HUES64 (cell line): ENCODE data around the gene SLC7A10.
"Not testable (repeated sequence)": the region's sequence is repeated elsewhere in the genome, so short reads cannot be mapped to it uniquely, and the experiment has no call there.

Experiments
- H3K27ac ChIP-seq: 2 replicates; pipeline ENCODE4 v1.7.0; 2013; ENCODE audit warnings: low read depth, low read length, inconsistent platforms
- H3K27me3 ChIP-seq: 2 replicates; pipeline ENCODE4 v1.6.1; 2013; ENCODE audit warnings: mild to moderate bottlenecking, low read length; ENCODE audit not compliant: insufficient read depth
- H3K36me3 ChIP-seq: 2 replicates; pipeline ENCODE4 v1.6.1; 2013; ENCODE audit warnings: mild to moderate bottlenecking, low read length; ENCODE audit not compliant: insufficient read depth
- H3K4me1 ChIP-seq: 2 replicates; pipeline ENCODE4 v1.6.1; 2013; ENCODE audit warnings: mild to moderate bottlenecking, low read length, moderate library complexity; ENCODE audit not compliant: insufficient read depth
- H3K4me3 ChIP-seq: 2 replicates; pipeline ENCODE4 v1.5.1; 2013; ENCODE audit warnings: mild to moderate bottlenecking, low read length, moderate library complexity
- H3K9ac ChIP-seq: 2 replicates; pipeline ENCODE4 v1.6.1; 2013; ENCODE audit warnings: mild to moderate bottlenecking, low read depth, low read length
- H3K9me3 ChIP-seq: 2 replicates; pipeline ENCODE4 v1.6.1; 2013; ENCODE audit warnings: low read depth, low read length; ENCODE audit not compliant: insufficient read depth
- WGBS: fragments of 150-250, 120-280 bp; methylation state at CpG from one replicate; pipeline ENCODE4 v1.1.7; 2013; ENCODE audit warnings: missing lambda C conversion rate; 5-methylcytosine and 5-hydroxymethylcytosine counted together

The SLC7A10 gene

GRCh38 chr19:33167438-33167837, 58.2 kb downstream of the SLC7A10 start:
- Histone ChIP-seq H3K27ac (no peak overlapping the region), H3K4me3 (no peak overlapping the region), H3K9me3 (peaks cover 3% of the 10 kb centered on the region; the same call in 1 of the 2 replicates), H3K27me3 (no peaks in the 10 kb centered on the region), H3K4me1 (no peaks in the 10 kb centered on the region), H3K9ac (no peak overlapping the region), H3K36me3 (no peaks in the 10 kb centered on the region)
- WGBS = 100% methylated on average over 1 of the region's 1 CpG

DNA sequence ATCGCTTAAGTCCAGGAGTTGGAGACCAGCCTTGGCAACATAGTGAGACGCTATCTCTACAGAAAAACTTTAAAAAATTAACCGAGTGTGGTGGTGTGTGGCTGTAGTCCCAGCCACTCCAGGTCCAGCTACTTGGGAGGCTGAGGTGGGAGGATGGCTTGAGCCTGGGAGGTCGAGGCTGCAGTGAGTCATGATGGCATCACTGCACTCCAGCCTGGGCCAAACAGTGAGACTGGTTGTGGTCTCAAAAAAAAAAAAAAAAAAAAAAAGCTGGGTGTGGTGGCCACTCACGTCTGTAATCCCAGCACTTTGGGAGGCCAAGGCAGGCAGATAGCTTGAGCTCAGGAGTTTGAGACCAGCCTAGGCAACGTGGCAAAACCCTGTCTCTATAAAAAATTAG, 59.6 kb downstream of the SLC7A10 start:
- 74% methylated on average over 6 of the region's 6 CpGs for WGBS
- H3K4me3 ChIP-seq, H3K36me3 ChIP-seq, H3K4me1 ChIP-seq, H3K9ac ChIP-seq, H3K27ac ChIP-seq, H3K9me3 ChIP-seq, H3K27me3 ChIP-seq: not testable (repeated sequence)

DNA sequence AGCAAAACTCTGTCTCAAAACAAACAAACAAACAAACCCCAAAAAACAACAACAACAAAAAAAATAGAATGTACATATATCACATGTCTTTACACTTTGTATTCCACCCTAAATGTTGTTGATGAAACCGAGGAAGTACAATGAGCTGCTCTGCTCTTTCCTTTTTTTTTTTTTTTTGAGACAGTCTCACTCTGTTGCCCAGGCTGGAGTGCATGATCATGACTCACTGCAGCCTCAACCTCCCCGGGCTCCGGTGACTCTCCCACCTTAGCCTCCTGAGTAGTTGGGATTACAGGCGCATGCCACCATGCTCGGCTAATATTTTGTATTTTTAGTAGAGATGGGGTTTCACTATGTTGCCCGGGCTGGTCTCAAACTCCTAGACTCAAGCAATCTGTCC, 62.2 kb downstream of the SLC7A10 start:
- H3K27ac ChIP-seq = no peak overlapping the region
- H3K27me3 ChIP-seq = no peaks in the 10 kb centered on the region
- no peaks in the 10 kb centered on the region for H3K4me1 ChIP-seq
- H3K36me3 ChIP-seq = no peaks in the 10 kb centered on the region
- WGBS = 92% methylated on average over 6 of the region's 6 CpGs
- peaks cover 3% of the 10 kb centered on the region; the same call in 1 of the 2 replicates for H3K9me3 ChIP-seq
- no peak overlapping the region for H3K4me3 ChIP-seq
- H3K9ac ChIP-seq = no peak overlapping the region

GRCh38 chr19:33161201-33161600, 64.4 kb downstream of the SLC7A10 start:
- Histone ChIP-seq H3K9ac (no peak overlapping the region), H3K36me3 (no peaks in the 10 kb centered on the region), H3K9me3 (no peaks in the 10 kb centered on the region), H3K4me1 (no peaks in the 10 kb centered on the region), H3K27ac (no peak overlapping the region), H3K4me3 (no peak overlapping the region), H3K27me3 (no peaks in the 10 kb centered on the region)
- WGBS = 98% methylated on average over 4 of the region's 4 CpGs

- H3K9ac ChIP-seq = no peak overlapping the region
- no peak overlapping the region for H3K4me3 ChIP-seq
- H3K27ac ChIP-seq = no peak overlapping the region
- no peaks in the 10 kb centered on the region for H3K36me3 ChIP-seq
- H3K9me3 ChIP-seq = no peaks in the 10 kb centered on the region
- H3K4me1 ChIP-seq = no peaks in the 10 kb centered on the region
- WGBS = 92% methylated on average over 8 of the region's 8 CpGs
- no peaks in the 10 kb centered on the region for H3K27me3 ChIP-seq
Measured at GRCh38 chr19:33159893-33160292, 65.8 kb downstream of the SLC7A10 start.

DNA sequence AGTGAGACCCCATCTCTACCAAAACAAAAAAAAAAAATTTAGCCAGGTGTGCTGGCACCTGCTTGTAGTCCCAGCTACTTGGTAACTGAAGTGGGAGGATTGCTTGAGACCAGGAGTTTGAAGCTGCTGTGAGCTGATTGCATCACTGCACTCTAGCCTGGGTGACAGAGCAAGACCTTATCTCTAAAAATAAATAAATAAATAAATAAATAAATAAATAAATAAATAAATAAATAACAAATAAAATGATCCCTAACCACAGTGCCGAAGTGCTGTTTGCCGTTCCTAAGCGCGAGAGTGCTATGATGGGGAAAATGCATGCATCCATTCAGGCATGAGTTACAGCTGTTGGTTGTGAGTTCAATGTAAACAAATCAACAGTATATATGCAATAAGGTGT, 66.5 kb downstream of the SLC7A10 start:
- Histone ChIP-seq H3K9me3 (no peaks in the 10 kb centered on the region), H3K4me1 (no peaks in the 10 kb centered on the region), H3K27me3 (no peaks in the 10 kb centered on the region), H3K36me3 (no peaks in the 10 kb centered on the region), H3K27ac (no peak overlapping the region), H3K4me3 (no peak overlapping the region), H3K9ac (no peak overlapping the region)
- WGBS = 93% methylated on average over 3 of the region's 4 CpGs
